ENCODE results near the gene TMEM217. TPM values are rescaled to one million over a fixed set of nuclear protein-coding genes. Genes with fewer than 3 reads are reported as not detected.

The TMEM217 gene
- total and polyA plus RNA-seq, 2 of the 8 experiments (the other 6 are each of a cell fraction or from before 2014, with no cell fraction given): 0.60 to 1.1 TPM

DNA sequence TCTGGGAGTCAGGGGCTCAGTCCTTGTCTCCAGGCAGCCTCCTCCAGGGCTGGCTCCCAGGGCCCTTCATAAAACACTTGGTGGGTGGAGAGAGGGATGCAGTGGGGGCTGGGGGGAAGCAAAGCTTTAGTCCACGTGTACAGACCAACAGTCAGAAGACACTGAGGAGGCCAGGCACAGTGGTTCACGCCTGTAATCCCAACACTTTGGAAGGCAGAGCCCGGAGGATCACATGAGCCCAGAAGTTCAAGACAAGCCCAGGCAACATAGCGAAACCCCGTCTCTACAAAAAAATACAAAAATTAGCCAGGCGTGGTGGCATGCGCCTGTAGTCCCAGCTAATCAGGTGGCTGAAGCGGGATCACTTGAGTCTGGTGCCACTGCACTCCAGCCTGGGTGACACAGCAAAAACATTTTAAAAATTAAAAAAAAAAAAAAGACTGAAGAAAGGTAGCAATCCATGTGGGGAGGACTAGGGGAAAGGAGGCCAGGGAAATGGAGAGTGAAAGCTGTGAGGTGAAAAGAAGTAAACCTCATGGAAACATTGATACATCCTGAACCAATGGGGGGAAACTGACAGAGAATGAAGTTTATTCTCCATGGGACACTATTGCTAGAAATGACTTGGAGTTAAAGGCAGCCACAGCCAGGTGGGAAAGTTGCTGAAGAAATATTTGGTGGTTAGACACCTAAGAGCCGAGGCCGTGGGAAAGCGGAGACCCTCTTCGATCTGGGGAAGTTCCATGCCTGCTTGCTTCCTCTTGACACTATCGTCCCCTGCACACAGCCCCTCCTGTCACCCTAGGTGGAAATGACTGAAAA is 52.6 kb downstream of the TMEM217 start (continued):
- TF ChIP-seq SP2 (IDR thresholded peaks at IDR 0.05; ENCODE audit: low read length) (no peak), SRF (IDR thresholded peaks at IDR 0.05; ENCODE audit: low read depth, low read length) (no peak), BACH1 (IDR thresholded peaks at IDR 0.05; ENCODE audit: low read length) (no peak), KDM1A (IDR thresholded peaks at IDR 0.05; ENCODE audit: borderline replicate concordance, low read length) (no peak)
- TF ChIP-seq, protein P1, sequence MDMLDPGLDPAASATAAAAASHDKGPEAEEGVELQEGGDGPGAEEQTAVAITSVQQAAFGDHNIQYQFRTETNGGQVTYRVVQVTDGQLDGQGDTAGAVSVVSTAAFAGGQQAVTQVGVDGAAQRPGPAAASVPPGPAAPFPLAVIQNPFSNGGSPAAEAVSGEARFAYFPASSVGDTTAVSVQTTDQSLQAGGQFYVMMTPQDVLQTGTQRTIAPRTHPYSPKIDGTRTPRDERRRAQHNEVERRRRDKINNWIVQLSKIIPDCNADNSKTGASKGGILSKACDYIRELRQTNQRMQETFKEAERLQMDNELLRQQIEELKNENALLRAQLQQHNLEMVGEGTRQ (IDR thresholded peaks at IDR 0.05; ENCODE audit: low read length): no peak
- TF ChIP-seq, protein P2, sequence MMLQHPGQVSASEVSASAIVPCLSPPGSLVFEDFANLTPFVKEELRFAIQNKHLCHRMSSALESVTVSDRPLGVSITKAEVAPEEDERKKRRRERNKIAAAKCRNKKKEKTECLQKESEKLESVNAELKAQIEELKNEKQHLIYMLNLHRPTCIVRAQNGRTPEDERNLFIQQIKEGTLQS (IDR thresholded peaks at IDR 0.05; ENCODE audit: insufficient read depth, low read depth, low read length): no peak
